Endodermal cell (in vitro differentiated cells): ENCODE results near the gene GPR15LG. TPM values are rescaled to one million over a fixed set of nuclear protein-coding genes. Genes with fewer than 3 reads are reported as not detected.

ENCODE experiments used
- DNase-seq: peaks from one replicate; pipeline ENCODE4 v3.0.0-alpha.2; 2017
- H3K27ac ChIP-seq: 2 replicates; pipeline ENCODE4 v1.5.1; 2013; ENCODE audit warnings: mild to moderate bottlenecking, low read depth, low read length, moderate library complexity
- H3K27me3 ChIP-seq: 2 replicates; pipeline ENCODE4 v1.6.1; 2013; ENCODE audit warnings: mild to moderate bottlenecking, low read length, moderate library complexity; ENCODE audit not compliant: insufficient read depth, control insufficient read depth, poor library complexity, severe bottlenecking
- H3K36me3 ChIP-seq: 2 replicates; pipeline ENCODE4 v1.7.0; 2013; ENCODE audit warnings: mild to moderate bottlenecking, low read length, moderate library complexity; ENCODE audit not compliant: control insufficient read depth, insufficient read depth
- H3K4me1 ChIP-seq: one replicate; pipeline ENCODE4 v1.7.0; 2013; ENCODE audit warnings: low read length; ENCODE audit not compliant: control insufficient read depth, insufficient read depth
- H3K4me3 ChIP-seq: 2 replicates; pipeline ENCODE4 v1.5.1; 2013; ENCODE audit warnings: mild to moderate bottlenecking, low read length, moderate library complexity
- H3K9ac ChIP-seq: 2 replicates; pipeline ENCODE4 v1.6.1; 2013; ENCODE audit warnings: mild to moderate bottlenecking, low read length, moderate library complexity; ENCODE audit not compliant: poor library complexity, severe bottlenecking; ENCODE audit errors: extremely low read depth
- H3K9me3 ChIP-seq: 2 replicates; pipeline ENCODE4 v1.6.1; 2013; ENCODE audit warnings: mild to moderate bottlenecking, low read length, moderate library complexity; ENCODE audit not compliant: control insufficient read depth
- H3K27ac Mint-ChIP-seq: 2 replicates; pipeline ENCODE4 v1.8.0; 2020; ENCODE audit warnings: mixed read lengths
- H3K27me3 Mint-ChIP-seq: 2 replicates; pipeline ENCODE4 v1.8.0; 2021; ENCODE audit warnings: mild to moderate bottlenecking, mixed read lengths; ENCODE audit not compliant: insufficient read depth
- H3K36me3 Mint-ChIP-seq: 2 replicates; pipeline ENCODE4 v1.8.0; 2020; ENCODE audit warnings: low read depth, mixed read lengths
- H3K4me1 Mint-ChIP-seq: 2 replicates; pipeline ENCODE4 v1.8.0; 2020; ENCODE audit warnings: mixed read lengths
- H3K4me3 Mint-ChIP-seq: 2 replicates; pipeline ENCODE4 v1.8.0; 2020; ENCODE audit warnings: mild to moderate bottlenecking, moderate library complexity, mixed read lengths
- H3K9me3 Mint-ChIP-seq: 2 replicates; pipeline ENCODE4 v1.8.0; 2020; ENCODE audit warnings: mild to moderate bottlenecking, mixed read lengths
- CTCF ChIP-seq: fragments of 200-600 bp; sonication (generic); conservative IDR thresholded peaks from 2 replicates; pipeline ENCODE4 v1.5.0; 2021; ENCODE audit warnings: antibody characterized with exemption, mild to moderate bottlenecking
- WGBS, 2 experiments: methylation state at CpG; one replicate each; pipeline versions ENCODE4 v1.1.5 to v1.1.7; 2013; ENCODE audit warnings: missing lambda C conversion rate in 2 of 2, mixed read lengths in 1 of 2; ENCODE audit not compliant: insufficient coverage in 1 of 2, insufficient read length in 1 of 2; 5-methylcytosine and 5-hydroxymethylcytosine counted together
- total RNA-seq, 2 donors: library from RNA; stranded (reverse); fragmentation: NEBNext Ultra II Directional in 1 of 2; extraction: Animal tissue kit (Norgen Biotek cat#: 25700) in 1 of 2; gene quantifications; 2 replicates in 1 of 2; 3 replicates in 1 of 2; pipeline ENCODE4 v1.2.1, GENCODE V29; 2021

Gene GPR15LG
- total RNA-seq, 2 donors from 2014 or later, result not detected

GRCh38 chr10:84176836-84177474 lies 3.4 kb downstream of the GPR15LG start:
- Histone ChIP-seq H3K9ac (no peak overlapping the region), H3K27me3 (no peaks in the 10 kb centered on the region), H3K9me3 (no peaks in the 10 kb centered on the region), H3K4me1 (no peaks in the 10 kb centered on the region), H3K36me3 (no peaks in the 10 kb centered on the region), H3K27ac (no peak overlapping the region), H3K4me3 (no peak overlapping the region)
- Mint-ChIP-seq H3K4me3 (no peak overlapping the region), H3K4me1 (no peaks in the 10 kb centered on the region), H3K36me3 (no peaks in the 10 kb centered on the region), H3K9me3 (peaks cover 17% of the 10 kb centered on the region), H3K27ac (no peak overlapping the region), H3K27me3 (peaks cover 7% of the 10 kb centered on the region)
- no peak for DNase-seq
- WGBS, 2 experiments, result 88% methylated on average over 4 of the region's 4 CpGs; no CpG with 5 or more reads in 1 of the 2 experiments
- TF ChIP-seq CTCF, result no peak

- peak; percentile 49 for DNase-seq
- H3K9me3 ChIP-seq, result no peaks in the 10 kb centered on the region
- no peak overlapping the region for H3K27ac ChIP-seq
- Mint-ChIP-seq H3K4me1 (no peaks in the 10 kb centered on the region), H3K4me3 (no peak overlapping the region), H3K27ac (no peak overlapping the region), H3K36me3 (no peaks in the 10 kb centered on the region), H3K27me3 (peaks cover 6% of the 10 kb centered on the region), H3K9me3 (peaks cover 19% of the 10 kb centered on the region)
- H3K27me3 ChIP-seq, result no peaks in the 10 kb centered on the region
- H3K4me1 ChIP-seq, result no peaks in the 10 kb centered on the region
- no peak overlapping the region for H3K9ac ChIP-seq
- TF ChIP-seq CTCF, result no peak
- H3K4me3 ChIP-seq, result no peak overlapping the region
- 88 to 92% methylated on average over 3 to 7 of the region's 8 CpGs for WGBS, 2 experiments
- H3K36me3 ChIP-seq, result no peaks in the 10 kb centered on the region
Measured at GRCh38 chr10:84177541-84178141, 4.0 kb downstream of the GPR15LG start.

GRCh38 chr10:84178160-84178609 lies 4.6 kb downstream of the GPR15LG start:
- peaks cover 19% of the 10 kb centered on the region for H3K9me3 Mint-ChIP-seq
- no peak for DNase-seq
- no peak overlapping the region for H3K27ac Mint-ChIP-seq
- 91% methylated on average over 3 of the region's 3 CpGs; no CpG with 5 or more reads in 1 of the 2 experiments for WGBS, 2 experiments
- Histone ChIP-seq H3K9me3 (no peaks in the 10 kb centered on the region), H3K4me3 (no peak overlapping the region), H3K36me3 (no peaks in the 10 kb centered on the region), H3K27ac (no peak overlapping the region), H3K27me3 (no peaks in the 10 kb centered on the region), H3K4me1 (no peaks in the 10 kb centered on the region), H3K9ac (no peak overlapping the region)
- H3K4me1 Mint-ChIP-seq, result no peaks in the 10 kb centered on the region
- TF ChIP-seq CTCF, result no peak
- no peak overlapping the region for H3K4me3 Mint-ChIP-seq
- H3K36me3 Mint-ChIP-seq, result no peaks in the 10 kb centered on the region
- H3K27me3 Mint-ChIP-seq, result peaks cover 2% of the 10 kb centered on the region
